ENCODE measurements around the gene RBPMS2. TPM values are rescaled to one million over a fixed set of nuclear protein-coding genes. Genes with fewer than 3 reads are reported as not detected.
"Not testable (repeated sequence)": the region's sequence is repeated elsewhere in the genome, so short reads cannot be mapped to it uniquely, and the experiment has no call there.

Gene RBPMS2
- total and polyA plus RNA-seq, 9 donors: 1.1 to 23.8 (median 10.4) TPM

DNA sequence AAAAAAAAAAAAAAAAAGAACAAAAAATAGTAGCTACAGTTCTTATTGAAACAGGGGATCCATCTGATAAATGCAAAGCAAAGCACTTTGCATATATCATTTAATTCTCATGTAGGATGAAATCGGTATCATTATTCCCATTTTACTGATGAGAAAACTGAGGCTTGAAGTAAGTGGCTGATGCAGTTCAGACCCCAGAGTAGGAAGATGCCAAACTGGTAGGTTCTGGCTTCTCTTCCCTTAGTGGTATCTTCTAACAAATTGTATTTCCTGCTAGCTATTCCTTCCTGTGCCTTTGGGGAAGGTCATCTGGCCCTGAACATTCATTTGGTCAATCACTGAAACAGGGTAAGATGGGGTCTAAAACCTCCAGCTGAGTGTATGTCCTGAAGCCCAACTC is 28.1 kb upstream of the RBPMS2 start:
- Histone ChIP-seq H3K4me1 (ENCODE audit: insufficient read depth) (peaks cover 4% of the 10 kb centered on the region), H3K4me3 (no peak overlapping the region), H3K27me3 (no peaks in the 10 kb centered on the region), H3K36me3 (no peaks in the 10 kb centered on the region), H3K9me3 (no peaks in the 10 kb centered on the region), H3K27ac (no peak overlapping the region)
- TF ChIP-seq EP300 (IDR thresholded peaks at IDR 0.05) (no peak), POLR2A (IDR thresholded peaks at IDR 0.05) (no peak)
- TF ChIP-seq, protein P1, sequence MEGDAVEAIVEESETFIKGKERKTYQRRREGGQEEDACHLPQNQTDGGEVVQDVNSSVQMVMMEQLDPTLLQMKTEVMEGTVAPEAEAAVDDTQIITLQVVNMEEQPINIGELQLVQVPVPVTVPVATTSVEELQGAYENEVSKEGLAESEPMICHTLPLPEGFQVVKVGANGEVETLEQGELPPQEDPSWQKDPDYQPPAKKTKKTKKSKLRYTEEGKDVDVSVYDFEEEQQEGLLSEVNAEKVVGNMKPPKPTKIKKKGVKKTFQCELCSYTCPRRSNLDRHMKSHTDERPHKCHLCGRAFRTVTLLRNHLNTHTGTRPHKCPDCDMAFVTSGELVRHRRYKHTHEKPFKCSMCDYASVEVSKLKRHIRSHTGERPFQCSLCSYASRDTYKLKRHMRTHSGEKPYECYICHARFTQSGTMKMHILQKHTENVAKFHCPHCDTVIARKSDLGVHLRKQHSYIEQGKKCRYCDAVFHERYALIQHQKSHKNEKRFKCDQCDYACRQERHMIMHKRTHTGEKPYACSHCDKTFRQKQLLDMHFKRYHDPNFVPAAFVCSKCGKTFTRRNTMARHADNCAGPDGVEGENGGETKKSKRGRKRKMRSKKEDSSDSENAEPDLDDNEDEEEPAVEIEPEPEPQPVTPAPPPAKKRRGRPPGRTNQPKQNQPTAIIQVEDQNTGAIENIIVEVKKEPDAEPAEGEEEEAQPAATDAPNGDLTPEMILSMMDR (IDR thresholded peaks at IDR 0.05): no peak
- 94 to 98% (median 97%) methylated on average over 1 of the region's 1 CpG for WGBS, 3 donors
- intact Hi-C loops (cut with DNase I): no loop called here
- no peak for DNase-seq

DNA sequence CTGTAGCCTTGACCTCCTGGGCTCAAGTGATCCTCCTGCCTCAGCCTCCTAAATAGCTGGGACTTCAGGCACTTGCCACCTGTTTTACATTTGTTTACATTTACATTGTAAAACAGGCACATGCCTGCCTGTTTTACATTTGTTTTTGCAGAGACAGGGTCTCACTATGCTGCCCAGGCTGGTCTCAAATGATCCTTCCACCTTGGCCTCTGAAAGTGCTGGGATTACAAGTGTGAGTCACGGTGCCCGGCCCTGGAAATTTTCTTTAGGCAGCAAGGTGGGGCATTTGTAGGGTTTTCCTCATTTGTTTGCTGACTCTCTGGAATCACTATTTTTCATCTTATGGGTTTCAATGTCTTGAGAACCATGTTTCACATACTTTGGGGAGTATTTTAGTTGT is 25.1 kb upstream of the RBPMS2 start:
- Histone ChIP-seq H3K4me1 (ENCODE audit: insufficient read depth) (peaks cover 4% of the 10 kb centered on the region), H3K27ac (no peak overlapping the region), H3K27me3 (no peaks in the 10 kb centered on the region), H3K36me3 (no peaks in the 10 kb centered on the region), H3K9me3 (no peaks in the 10 kb centered on the region), H3K4me3 (no peak overlapping the region)
- intact Hi-C loops (cut with DNase I): no loop called here
- DNase-seq: no peak
- 92 to 97% (median 94%) methylated on average over 2 of the region's 2 CpGs for WGBS, 3 donors
- no peak for TF ChIP-seq EP300 (IDR thresholded peaks at IDR 0.05)
- no peak for TF ChIP-seq POLR2A (IDR thresholded peaks at IDR 0.05)
- TF ChIP-seq, protein P1 (IDR thresholded peaks at IDR 0.05): no peak

DNA sequence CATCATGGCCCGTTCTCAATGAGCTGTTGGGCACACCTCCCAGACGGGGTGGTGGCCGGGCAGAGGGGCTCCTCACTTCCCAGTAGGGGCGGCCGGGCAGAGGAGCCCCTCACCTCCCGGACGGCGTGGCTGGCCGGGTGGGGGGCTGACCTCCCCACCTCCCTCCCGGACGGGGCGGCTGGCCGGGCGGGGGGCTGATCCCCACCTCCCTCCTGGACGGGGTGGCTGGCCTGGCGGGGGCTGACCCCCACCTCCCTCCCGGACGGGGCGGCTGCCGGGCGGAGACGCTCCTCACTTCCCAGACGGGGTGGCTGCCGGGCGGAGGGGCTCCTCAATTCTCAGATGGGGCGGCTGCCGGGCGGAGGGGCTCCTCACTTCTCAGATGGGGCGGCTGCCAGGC is 23.5 kb upstream of the RBPMS2 start:
- H3K4me3 ChIP-seq; H3K4me1 ChIP-seq (ENCODE audit: insufficient read depth); H3K9me3 ChIP-seq; H3K27ac ChIP-seq; H3K36me3 ChIP-seq; DNase-seq; intact Hi-C loops (cut with DNase I); H3K27me3 ChIP-seq: not testable (repeated sequence)
- WGBS, 3 donors: 93 to 96% (median 93%) methylated on average over 9 to 15 of the region's 29 CpGs

DNA sequence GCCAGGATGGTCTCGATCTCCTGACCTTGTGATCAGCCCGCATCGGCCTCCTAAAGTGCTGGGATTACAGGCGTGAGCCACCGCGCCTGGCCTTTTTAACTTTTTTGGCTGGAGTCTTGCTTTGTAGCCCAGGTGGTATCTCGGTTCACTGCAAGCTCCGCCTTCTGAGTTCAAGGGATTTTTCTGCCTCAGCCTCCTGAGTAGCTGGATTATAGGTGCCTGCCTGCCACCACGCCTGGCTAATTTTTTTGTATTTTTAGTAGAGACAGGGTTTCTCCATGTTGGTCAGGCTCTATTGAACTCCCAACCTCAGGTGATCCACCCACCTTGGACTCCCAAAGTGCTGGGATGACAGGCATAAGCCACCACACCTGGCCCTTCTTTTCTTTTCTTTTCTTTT is 20.5 kb upstream of the RBPMS2 start:
- H3K27me3 ChIP-seq; H3K4me3 ChIP-seq; intact Hi-C loops (cut with DNase I); H3K27ac ChIP-seq; H3K36me3 ChIP-seq; DNase-seq; H3K4me1 ChIP-seq (ENCODE audit: insufficient read depth); H3K9me3 ChIP-seq: not testable (repeated sequence)
- WGBS, 3 donors: 82 to 88% (median 87%) methylated on average over 9 of the region's 9 CpGs

DNA sequence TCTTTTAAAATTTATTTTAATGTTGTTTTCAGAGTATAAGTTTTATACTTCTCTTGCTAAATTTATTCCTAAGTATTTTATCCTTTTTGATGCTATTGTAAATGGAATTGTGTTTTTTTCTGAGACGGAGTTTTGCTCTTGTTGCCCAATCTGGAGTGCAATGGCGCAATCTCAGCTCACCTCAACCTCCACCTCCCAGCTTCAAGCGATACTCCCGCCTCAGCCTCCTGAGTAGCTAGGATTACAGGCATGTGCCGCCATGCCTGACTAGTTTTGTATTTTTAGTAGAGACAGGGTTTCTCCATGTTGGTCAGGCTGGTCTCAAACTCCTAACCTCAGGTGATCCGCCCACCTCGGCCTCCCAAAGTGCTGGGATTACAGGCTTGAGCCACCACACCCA is 19.9 kb upstream of the RBPMS2 start:
- DNase-seq; H3K4me3 ChIP-seq; H3K4me1 ChIP-seq (ENCODE audit: insufficient read depth); intact Hi-C loops (cut with DNase I); H3K27me3 ChIP-seq; H3K9me3 ChIP-seq; H3K36me3 ChIP-seq; H3K27ac ChIP-seq: not testable (repeated sequence)
- WGBS, 3 donors: 90 to 98% (median 94%) methylated on average over 7 of the region's 7 CpGs

DNA sequence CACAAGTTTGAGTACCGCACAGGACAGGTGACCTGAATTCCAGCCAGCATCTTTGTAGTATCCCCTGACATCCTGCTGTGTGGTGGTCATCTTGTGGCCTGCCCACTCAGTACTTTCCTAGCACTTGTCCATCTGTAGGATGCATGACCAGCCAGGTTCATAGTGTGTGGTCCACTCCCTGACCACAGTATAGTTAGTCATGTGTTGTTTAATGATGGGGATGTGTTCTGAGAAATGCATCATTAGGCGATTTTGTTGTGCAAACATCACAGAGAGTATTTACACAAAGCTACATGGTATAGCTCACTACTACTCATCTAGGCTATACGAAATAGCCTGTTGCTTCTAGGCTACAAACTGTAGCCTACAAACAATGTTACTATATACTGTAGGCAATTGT is 16.9 kb upstream of the RBPMS2 start:
- no peaks in the 10 kb centered on the region for H3K9me3 ChIP-seq
- no peaks in the 10 kb centered on the region for H3K4me1 ChIP-seq (ENCODE audit: insufficient read depth)
- H3K4me3 ChIP-seq: no peak overlapping the region
- H3K27me3 ChIP-seq: no peaks in the 10 kb centered on the region
- H3K27ac ChIP-seq: no peak overlapping the region
- 73 to 86% (median 80%) methylated on average over 3 of the region's 3 CpGs for WGBS, 3 donors
- TF ChIP-seq, protein P1 (IDR thresholded peaks at IDR 0.05): no peak
- TF ChIP-seq POLR2A (IDR thresholded peaks at IDR 0.05) (no peak), EP300 (IDR thresholded peaks at IDR 0.05) (no peak)
- intact Hi-C loops (cut with DNase I): no loop called here
- DNase-seq: no peak
- H3K36me3 ChIP-seq: no peaks in the 10 kb centered on the region
